Omental fat pad (tissue), 4 donors: ENCODE results near the gene CHCHD6. TPM values are rescaled to one million over a fixed set of nuclear protein-coding genes. Genes with fewer than 3 reads are reported as not detected.

Experiments used
- ATAC-seq: fragments of 150-250 bp; one replicate; pipeline ENCODE4 v1.9.1; 2016; ENCODE audit warnings: mild to moderate bottlenecking, moderate library complexity; ENCODE audit not compliant: low FRiP score
- DNase-seq: peaks from one replicate; pipeline ENCODE4 v3.0.0-alpha.2; 2019; ENCODE audit warnings: low spot score
- CTCF ChIP-seq, 3 donors: fragments of 450-650 bp; IDR thresholded peaks; one replicate each; pipeline ENCODE4 v1.5.1; 2016 to 2017; ENCODE audit warnings: antibody characterized with exemption in 3 of 3, mild to moderate bottlenecking in 3 of 3, moderate library complexity in 2 of 3
- total RNA-seq, 4 donors: library from RNA; depleted of rRNA; stranded (reverse); fragments of >200 nt; gene quantifications; one replicate each; pipeline ENCODE4 v1.1.0, GENCODE V29; 2016

CHCHD6 gene
- total RNA-seq, 4 donors from 2014 or later, result 7.5 to 19.7 (median 11.5) TPM

- TF ChIP-seq CTCF (IDR thresholded peaks at IDR 0.05), result no peak
- DNase-seq, result no peak
- ATAC-seq, result no peak
Observed at GRCh38 chr3:126959921-126960603, 256.0 kb downstream of the CHCHD6 start.

GRCh38 chr3:126960604-126960995, 256.6 kb downstream of the CHCHD6 start:
- ATAC-seq (no peak), DNase-seq (no peak)
- no peak for TF ChIP-seq CTCF (IDR thresholded peaks at IDR 0.05)

GRCh38 chr3:126961191-126961790, 257.3 kb downstream of the CHCHD6 start:
- peak; percentile 82 for ATAC-seq
- peak; percentile 34 for DNase-seq
- no peak for TF ChIP-seq CTCF (IDR thresholded peaks at IDR 0.05)

GRCh38 chr3:126961791-126962461, 257.9 kb downstream of the CHCHD6 start:
- TF ChIP-seq CTCF (IDR thresholded peaks at IDR 0.05), result no peak
- no peak for DNase-seq
- peak; percentile 54 for ATAC-seq

- DNase-seq, result no peak
- no peak for ATAC-seq
- no peak for TF ChIP-seq CTCF (IDR thresholded peaks at IDR 0.05)
Observed at GRCh38 chr3:126962756-126963155, 258.7 kb downstream of the CHCHD6 start.

- ATAC-seq, result no peak
- no peak for TF ChIP-seq CTCF (IDR thresholded peaks at IDR 0.05)
- no peak for DNase-seq
Observed at GRCh38 chr3:126963261-126964190, 259.5 kb downstream of the CHCHD6 start.
